Activated T-helper 1 cell treated with anti-CD3 and anti-CD28 coated beads, Interleukin-2, amount 50 U/mL, for 16 hours (primary cell): Measurements from ENCODE around the gene TMEM131L.
A peak's percentile ranks its signal among the peaks of the same experiment; 100 is the strongest.

Source experiments
- DNase-seq, 2 donors: peaks; one replicate each; pipeline ENCODE4 v3.0.0-alpha.2; 2020; ENCODE audit warnings: low read depth in 1 of 2, low spot score in 1 of 2

The TMEM131L gene

DNA sequence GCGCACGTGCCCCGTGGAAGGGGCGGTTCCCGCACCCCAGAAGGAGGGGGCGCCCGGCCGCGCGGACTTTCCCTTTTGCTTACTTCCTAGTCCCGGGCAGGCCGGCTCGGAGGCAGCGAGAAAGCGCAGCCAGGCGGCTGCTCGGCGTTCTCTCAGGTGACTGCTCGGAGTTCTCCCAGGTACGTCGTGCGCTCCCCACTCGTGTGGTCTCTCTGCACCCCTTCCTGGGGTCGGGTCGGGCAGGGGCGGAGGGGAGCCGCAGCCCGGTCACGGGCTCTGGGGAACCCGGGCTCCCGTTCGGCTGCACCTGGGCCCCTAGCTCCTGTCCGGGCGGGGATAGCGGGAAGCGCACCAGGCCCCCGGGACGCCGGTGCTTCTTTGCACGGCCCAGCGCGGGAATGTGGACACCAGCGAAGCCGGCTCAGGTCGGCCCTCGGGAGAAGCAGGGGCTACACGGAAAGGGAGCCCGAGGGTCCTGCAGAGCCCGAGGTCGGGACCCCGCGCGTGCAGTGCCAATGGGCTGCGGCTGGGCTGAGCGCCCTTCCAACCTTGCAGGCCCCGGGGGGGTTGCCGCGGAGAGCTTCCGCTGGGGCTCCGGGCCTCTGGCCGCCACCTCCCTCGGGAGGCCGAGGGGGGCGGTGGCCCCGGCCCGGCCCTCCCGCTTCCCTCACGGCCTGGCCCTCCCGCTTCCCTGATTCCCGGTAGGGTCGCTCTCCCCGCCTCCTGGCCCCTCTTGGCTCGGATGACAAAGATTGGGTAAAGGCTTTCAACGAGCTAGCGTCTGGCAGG, 218.2 kb downstream of the TMEM131L start, which contains the start of gene TLR2:
Gene TLR2 (plus strand): TSS at position 99 of the 789 bp plus-strand sequence. CDS start 18,628 bp downstream, outside the sequence.
- peak; percentile 35 to 41 for DNase-seq

DNA sequence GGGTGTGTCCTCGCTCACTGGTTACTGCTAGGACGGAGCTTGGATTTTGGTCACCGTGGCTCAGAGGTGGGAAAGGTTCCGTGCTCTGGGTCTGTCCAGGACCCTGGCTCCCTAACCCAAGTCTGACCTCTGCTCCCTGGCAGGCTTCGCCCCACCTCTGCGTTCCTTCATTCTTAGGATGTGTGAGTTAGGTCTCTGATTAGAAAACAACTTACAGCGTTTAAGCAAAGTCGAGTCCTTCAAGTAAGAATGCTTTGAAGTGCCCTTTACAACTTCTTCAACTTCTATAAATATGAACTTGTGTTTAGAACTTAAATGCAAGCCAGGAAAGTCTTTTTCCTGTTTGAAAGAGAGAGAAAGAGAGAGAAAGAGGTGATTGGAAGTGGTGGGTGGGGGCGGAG, 218.8 kb downstream of the TMEM131L start:
- no peak for DNase-seq
